ENCODE data around the gene PBRM1.

GRCh38 chr3:52527732-52528585 lies 157.8 kb downstream of the PBRM1 start:
- TF ChIP-seq CTCF (IDR thresholded peaks at IDR 0.05) = no peak
- TF ChIP-seq POLR2A (IDR thresholded peaks at IDR 0.05) = no peak
